Karpas-422 (cell line): Measurements from ENCODE around the gene FOXD1. TPM values are rescaled to one million over a fixed set of nuclear protein-coding genes. Genes with fewer than 3 reads are reported as not detected.

Experiments
- DNase-seq: peaks from one replicate; pipeline ENCODE4 v3.0.0-alpha.2; 2015
- H2AFZ ChIP-seq: fragments of 200-600 bp; sonication (generic); 2 replicates; pipeline ENCODE4 v1.6.1; 2014; ENCODE audit warnings: antibody characterized with exemption, low read length, mixed read lengths
- H3K27ac ChIP-seq: fragments of 200-600 bp; sonication (generic); 2 replicates; pipeline ENCODE4 v1.5.1; 2014; ENCODE audit warnings: mild to moderate bottlenecking, low read length, moderate library complexity
- H3K27me3 ChIP-seq: fragments of 200-600 bp; sonication (generic); 2 replicates; pipeline ENCODE4 v1.6.1; 2014; ENCODE audit warnings: low read length, mixed read lengths
- H3K36me3 ChIP-seq: fragments of 200-600 bp; sonication (generic); 2 replicates; pipeline ENCODE4 v1.6.1; 2014; ENCODE audit warnings: low read length, mixed read lengths; ENCODE audit not compliant: insufficient read depth
- H3K4me1 ChIP-seq: fragments of 200-600 bp; sonication (generic); 2 replicates; pipeline ENCODE4 v1.6.1; 2014; ENCODE audit warnings: mild to moderate bottlenecking, low read length, mixed read lengths
- H3K4me2 ChIP-seq: fragments of 200-600 bp; sonication (generic); 2 replicates; pipeline ENCODE4 v1.6.1; 2014; ENCODE audit warnings: low read length, low read depth, mild to moderate bottlenecking; ENCODE audit not compliant: poor library complexity, severe bottlenecking
- H3K4me3 ChIP-seq: fragments of 200-600 bp; sonication (generic); 2 replicates; pipeline ENCODE4 v1.5.1; 2014; ENCODE audit warnings: mild to moderate bottlenecking, antibody characterized with exemption, low read length, mixed read lengths
- H3K79me2 ChIP-seq: fragments of 200-600 bp; sonication (generic); 2 replicates; pipeline ENCODE4 v1.6.1; 2014; ENCODE audit warnings: mild to moderate bottlenecking, low read length, mixed read lengths
- H3K9ac ChIP-seq: fragments of 200-600 bp; sonication (generic); 2 replicates; pipeline ENCODE4 v1.6.0; 2014; ENCODE audit warnings: low read length
- H3K9me2 ChIP-seq: fragments of 200-600 bp; sonication (generic), shearing (Covaris generic); replicated peaks from 2 replicates; pipeline ENCODE4 v1.6.0; 2014; ENCODE audit warnings: mild to moderate bottlenecking, low read length, moderate library complexity; ENCODE audit not compliant: insufficient read depth
- H3K9me3 ChIP-seq: fragments of 300-700, 200-600 bp; sonication (generic); 2 replicates; pipeline ENCODE4 v1.6.1; 2014; ENCODE audit warnings: low read length, mixed read lengths
- H4K20me1 ChIP-seq: fragments of 200-600 bp; sonication (generic); 2 replicates; pipeline ENCODE4 v1.6.1; 2014; ENCODE audit warnings: mild to moderate bottlenecking, antibody characterized with exemption, low read length, low read depth; ENCODE audit not compliant: insufficient read depth
- total RNA-seq: library from RNA; depleted of rRNA; stranded (reverse); fragments of >200 nt; shearing (Covaris generic); gene quantifications from 2 replicates; pipeline ENCODE4 v1.2.3, GENCODE V29; 2014; ENCODE audit warnings: low replicate concordance

Gene FOXD1
- total RNA-seq, 1 experiment from 2014 or later, result 0.97 TPM

DNA sequence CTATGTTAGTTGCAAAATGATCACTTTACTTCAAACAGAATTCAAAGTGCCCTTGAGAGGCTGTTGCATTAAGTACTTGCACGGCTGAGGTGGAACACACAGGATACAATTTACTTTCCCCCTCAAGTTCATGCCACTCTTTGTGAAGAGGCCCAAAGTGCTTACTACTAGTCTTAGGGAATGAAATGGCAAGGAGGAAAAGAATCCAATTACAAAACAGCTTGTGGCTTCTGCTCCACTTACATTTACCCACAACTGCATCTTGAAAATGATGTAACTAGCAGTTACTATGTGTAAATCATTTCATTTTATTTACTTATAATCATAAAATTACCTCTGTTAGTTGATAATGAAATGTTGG, 14.6 kb downstream of the FOXD1 start:
- H3K4me3 ChIP-seq, result no peak overlapping the region
- H3K9me3 ChIP-seq, result no peaks in the 10 kb centered on the region
- H4K20me1 ChIP-seq, result no peaks in the 10 kb centered on the region
- no peaks in the 10 kb centered on the region for H3K27me3 ChIP-seq
- H3K79me2 ChIP-seq, result no peaks in the 10 kb centered on the region
- H3K4me2 ChIP-seq, result no peak overlapping the region
- DNase-seq, result peak; percentile 21
- no peaks in the 10 kb centered on the region for H3K36me3 ChIP-seq
- H3K4me1 ChIP-seq, result no peaks in the 10 kb centered on the region
- no peak overlapping the region for H2AFZ ChIP-seq
- no peak overlapping the region for H3K9ac ChIP-seq
- H3K9me2 ChIP-seq, result no peaks in the 10 kb centered on the region
- no peak overlapping the region for H3K27ac ChIP-seq

DNA sequence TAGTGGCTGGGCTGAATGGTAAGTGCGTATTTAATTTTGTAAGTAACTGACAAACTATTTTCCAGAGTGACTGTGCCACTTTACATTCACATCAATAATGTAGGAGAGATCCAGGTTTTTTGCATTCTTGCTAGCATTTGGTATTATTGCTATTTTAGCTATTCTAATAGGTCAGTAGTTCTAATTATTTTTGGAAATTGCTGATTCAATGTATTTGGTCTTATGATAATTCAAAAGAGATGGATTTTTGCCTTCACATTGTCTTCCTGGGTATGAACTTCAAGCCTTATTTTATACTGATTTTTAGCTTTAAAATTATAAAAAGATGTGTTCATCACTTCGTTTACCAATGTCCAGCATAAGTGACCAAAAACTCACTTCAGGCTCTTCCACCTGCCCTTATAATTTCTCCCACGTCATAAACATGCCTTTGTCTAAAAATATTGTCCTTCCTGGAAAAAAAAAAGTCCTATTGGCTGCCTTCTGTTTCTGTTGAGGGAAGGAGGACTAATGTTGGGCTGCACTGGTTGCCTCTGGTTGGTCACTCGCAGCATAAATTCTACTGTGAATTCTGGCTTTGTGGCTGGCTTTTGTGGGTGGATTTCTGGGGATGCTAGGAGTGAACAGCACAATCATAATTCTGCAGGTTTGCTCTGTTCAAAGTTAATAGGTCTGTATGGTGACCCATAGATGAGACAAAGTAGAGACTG, 15.2 kb downstream of the FOXD1 start:
- Histone ChIP-seq H4K20me1 (no peaks in the 10 kb centered on the region), H3K9me3 (no peaks in the 10 kb centered on the region), H3K79me2 (no peaks in the 10 kb centered on the region), H3K4me1 (no peaks in the 10 kb centered on the region), H3K36me3 (no peaks in the 10 kb centered on the region), H3K9ac (no peak overlapping the region), H2AFZ (no peak overlapping the region), H3K4me3 (no peak overlapping the region), H3K27me3 (no peaks in the 10 kb centered on the region), H3K27ac (no peak overlapping the region), H3K9me2 (no peaks in the 10 kb centered on the region), H3K4me2 (no peak overlapping the region)
- no peak for DNase-seq

DNA sequence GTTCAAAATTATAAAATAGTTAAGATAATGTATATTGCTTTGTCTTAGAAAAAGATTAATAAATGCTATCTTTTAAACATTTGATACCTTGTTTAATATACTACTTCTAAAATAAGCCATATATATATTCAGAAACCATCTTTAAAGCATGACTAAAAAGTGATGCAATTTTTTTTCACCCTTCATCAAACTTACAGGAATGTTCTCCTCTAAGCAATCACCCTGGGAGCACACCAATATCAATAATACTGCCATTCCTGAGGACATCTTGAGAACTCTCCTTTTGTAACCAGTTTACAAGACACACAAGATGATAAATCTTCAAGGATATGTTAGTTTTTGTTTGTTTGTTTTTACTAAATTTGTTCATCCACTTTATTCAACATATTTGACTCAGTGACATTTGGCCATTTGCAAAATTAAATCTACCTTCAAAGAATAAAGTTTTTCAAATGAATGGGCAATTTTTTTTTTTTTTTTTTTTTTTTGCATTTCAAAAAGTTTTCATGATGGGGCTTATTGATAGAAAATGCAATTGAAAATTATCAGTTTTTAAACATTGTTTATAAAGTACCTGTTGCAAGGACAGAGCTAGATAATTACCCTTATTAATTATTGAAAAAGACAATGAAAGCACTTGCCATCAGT, 17.2 kb downstream of the FOXD1 start:
- no peak overlapping the region for H2AFZ ChIP-seq
- no peak overlapping the region for H3K27ac ChIP-seq
- H3K9me2 ChIP-seq, result no peaks in the 10 kb centered on the region
- no peak for DNase-seq
- H3K9me3 ChIP-seq, result no peaks in the 10 kb centered on the region
- H4K20me1 ChIP-seq, result no peaks in the 10 kb centered on the region
- no peaks in the 10 kb centered on the region for H3K4me1 ChIP-seq
- H3K36me3 ChIP-seq, result no peaks in the 10 kb centered on the region
- H3K4me2 ChIP-seq, result no peak overlapping the region
- H3K79me2 ChIP-seq, result no peaks in the 10 kb centered on the region
- H3K27me3 ChIP-seq, result no peaks in the 10 kb centered on the region
- H3K4me3 ChIP-seq, result no peak overlapping the region
- H3K9ac ChIP-seq, result no peak overlapping the region

GRCh38 chr5:73426034-73426433, 22.5 kb downstream of the FOXD1 start:
- H3K4me3 ChIP-seq, result no peak overlapping the region
- H4K20me1 ChIP-seq, result no peaks in the 10 kb centered on the region
- no peaks in the 10 kb centered on the region for H3K9me2 ChIP-seq
- H3K27ac ChIP-seq, result no peak overlapping the region
- no peaks in the 10 kb centered on the region for H3K4me1 ChIP-seq
- H2AFZ ChIP-seq, result no peak overlapping the region
- H3K4me2 ChIP-seq, result no peak overlapping the region
- no peaks in the 10 kb centered on the region for H3K79me2 ChIP-seq
- H3K9ac ChIP-seq, result no peak overlapping the region
- H3K36me3 ChIP-seq, result no peaks in the 10 kb centered on the region
- DNase-seq, result no peak
- no peaks in the 10 kb centered on the region for H3K27me3 ChIP-seq
- H3K9me3 ChIP-seq, result no peaks in the 10 kb centered on the region

- Histone ChIP-seq H2AFZ (no peak overlapping the region), H3K9me2 (no peaks in the 10 kb centered on the region), H3K27me3 (no peaks in the 10 kb centered on the region), H4K20me1 (no peaks in the 10 kb centered on the region), H3K27ac (no peak overlapping the region), H3K4me1 (no peaks in the 10 kb centered on the region), H3K36me3 (no peaks in the 10 kb centered on the region), H3K4me2 (no peak overlapping the region), H3K79me2 (no peaks in the 10 kb centered on the region), H3K9ac (no peak overlapping the region), H3K9me3 (no peaks in the 10 kb centered on the region), H3K4me3 (no peak overlapping the region)
- DNase-seq, result no peak
Observed at GRCh38 chr5:73424556-73424977, 24.0 kb downstream of the FOXD1 start.

DNA sequence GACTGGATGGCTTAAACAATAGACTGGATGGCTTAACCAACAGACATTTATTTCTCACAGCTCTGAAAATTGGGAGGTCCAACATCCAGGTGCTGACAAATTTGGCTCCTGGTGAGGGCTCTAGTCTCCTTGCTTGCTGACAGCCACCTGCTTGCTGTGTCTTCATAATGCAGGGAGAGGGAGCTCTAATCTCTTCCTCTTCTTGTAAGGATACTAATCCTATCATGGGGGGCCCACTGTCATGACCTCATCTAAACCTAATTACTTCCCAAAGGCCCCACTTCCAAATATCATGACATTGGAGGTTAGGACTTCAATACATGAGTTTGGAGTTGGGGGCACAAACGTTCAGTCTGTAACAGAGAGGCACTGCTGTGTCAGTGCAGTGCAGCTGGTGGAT, 26.4 kb downstream of the FOXD1 start:
- Histone ChIP-seq H4K20me1 (no peaks in the 10 kb centered on the region), H2AFZ (no peak overlapping the region), H3K36me3 (no peaks in the 10 kb centered on the region), H3K4me2 (no peak overlapping the region), H3K9me3 (no peaks in the 10 kb centered on the region), H3K27ac (no peak overlapping the region), H3K79me2 (no peaks in the 10 kb centered on the region), H3K4me3 (no peak overlapping the region), H3K27me3 (no peaks in the 10 kb centered on the region), H3K4me1 (no peaks in the 10 kb centered on the region), H3K9ac (no peak overlapping the region), H3K9me2 (no peaks in the 10 kb centered on the region)
- no peak for DNase-seq

- Histone ChIP-seq H3K36me3 (no peaks in the 10 kb centered on the region), H3K9ac (no peak overlapping the region), H2AFZ (no peak overlapping the region), H3K9me3 (no peaks in the 10 kb centered on the region), H4K20me1 (no peaks in the 10 kb centered on the region), H3K4me2 (no peak overlapping the region), H3K9me2 (no peaks in the 10 kb centered on the region), H3K27me3 (no peaks in the 10 kb centered on the region), H3K4me3 (no peak overlapping the region), H3K79me2 (no peaks in the 10 kb centered on the region), H3K27ac (no peak overlapping the region), H3K4me1 (no peaks in the 10 kb centered on the region)
- no peak for DNase-seq
Observed at GRCh38 chr5:73420666-73421065, 27.9 kb downstream of the FOXD1 start.

- H3K79me2 ChIP-seq, result no peaks in the 10 kb centered on the region
- no peak overlapping the region for H2AFZ ChIP-seq
- H3K4me3 ChIP-seq, result no peak overlapping the region
- no peaks in the 10 kb centered on the region for H3K9me3 ChIP-seq
- no peaks in the 10 kb centered on the region for H3K36me3 ChIP-seq
- H3K9me2 ChIP-seq, result no peaks in the 10 kb centered on the region
- no peak overlapping the region for H3K27ac ChIP-seq
- no peak overlapping the region for H3K9ac ChIP-seq
- no peak overlapping the region for H3K4me2 ChIP-seq
- H3K27me3 ChIP-seq, result no peaks in the 10 kb centered on the region
- H4K20me1 ChIP-seq, result no peaks in the 10 kb centered on the region
- no peaks in the 10 kb centered on the region for H3K4me1 ChIP-seq
- no peak for DNase-seq
Observed at GRCh38 chr5:73419465-73420390, 28.8 kb downstream of the FOXD1 start.
